Left renal pelvis (tissue), 4 donors: ENCODE data around the gene CLIC2. TPM values are rescaled to one million over a fixed set of nuclear protein-coding genes. Genes with fewer than 3 reads are reported as not detected.
"Not testable (repeated sequence)": the region's sequence is repeated elsewhere in the genome, so short reads cannot be mapped to it uniquely, and the experiment has no call there.

ENCODE experiments used
- DNase-seq, 4 donors: peaks; one replicate each; pipeline ENCODE4 v3.0.0-alpha.2; 2013; ENCODE audit warnings: low read depth in 4 of 4, low spot score in 3 of 4
- polyA plus RNA-seq, 4 donors: library from polyadenylated mRNA; unstranded; fragments of 120-200 nt; gene quantifications; one replicate each; pipeline ENCODE4 v1.2.1, GENCODE V29; 2013; ENCODE audit not compliant: insufficient read length in 4 of 4

Gene CLIC2
- polyA plus RNA-seq = 1 to 10 TPM; 3.5 to 8.4 (median 4.1) TPM

DNA sequence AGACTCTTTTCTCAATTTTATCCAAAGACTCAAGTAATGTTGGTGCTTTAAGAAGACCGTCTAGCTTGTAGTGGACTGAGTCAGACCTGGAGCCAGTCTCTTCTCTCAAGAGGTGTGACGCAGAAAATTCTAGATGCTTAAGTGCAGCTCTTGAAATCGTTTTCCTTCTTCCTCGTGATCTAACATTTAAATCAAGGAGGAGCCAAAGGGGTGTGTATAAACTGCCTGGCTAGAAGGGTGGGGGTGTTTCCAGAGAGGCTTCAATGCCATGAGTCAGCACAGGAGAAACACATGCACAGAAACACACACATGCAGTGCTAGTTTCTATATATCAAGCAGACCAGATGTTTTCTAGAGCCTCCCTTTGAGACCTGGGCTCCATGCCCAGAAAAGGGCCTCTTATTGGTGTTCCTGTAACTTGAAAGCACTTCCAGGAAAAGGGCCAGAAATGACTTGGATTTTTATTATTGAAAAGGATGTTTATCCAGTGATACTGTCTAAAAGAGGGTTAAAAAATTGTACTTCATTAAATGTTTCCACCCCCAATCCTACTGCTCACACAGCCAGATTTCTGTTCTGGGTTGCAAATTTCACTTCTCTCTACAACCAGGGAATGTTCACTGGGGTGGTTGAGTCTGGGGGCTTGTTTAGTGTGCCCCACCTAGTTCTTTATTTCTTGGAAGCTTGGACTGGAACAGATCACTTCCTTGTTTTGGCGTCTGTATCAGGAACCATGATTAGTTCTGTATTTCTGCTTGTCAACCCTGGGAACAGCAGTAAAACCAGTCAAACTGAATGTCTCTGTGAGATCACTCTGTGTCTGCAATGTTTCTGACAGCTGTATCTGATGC, at the start of gene CLIC2:
CLIC2 (minus strand) TSS at position 129 of the 851 bp plus-strand sequence. CDS start 187 bp downstream, outside the sequence.
- DNase-seq = peak in 3 of 4 donors; percentile 6 to 20 (median 9)

DNA sequence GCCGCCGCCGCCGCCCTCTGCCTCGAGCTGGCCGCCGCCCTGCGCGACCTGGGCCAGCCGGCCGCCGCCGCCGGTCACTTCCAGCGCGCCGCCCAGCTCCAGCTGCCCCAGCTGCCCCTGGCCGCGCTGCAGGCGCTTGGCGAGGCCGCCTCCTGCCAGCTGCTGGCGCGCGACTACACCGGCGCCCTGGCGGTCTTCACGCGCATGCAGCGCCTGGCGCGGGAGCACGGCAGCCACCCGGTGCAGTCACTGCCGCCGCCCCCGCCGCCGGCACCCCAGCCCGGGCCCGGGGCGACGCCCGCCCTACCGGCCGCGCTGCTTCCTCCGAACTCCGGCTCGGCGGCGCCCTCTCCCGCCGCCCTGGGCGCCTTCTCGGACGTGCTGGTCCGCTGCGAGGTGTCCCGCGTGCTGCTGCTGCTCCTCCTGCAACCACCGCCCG, 48.1 kb upstream of the CLIC2 start:
- DNase-seq = not testable (repeated sequence)

DNA sequence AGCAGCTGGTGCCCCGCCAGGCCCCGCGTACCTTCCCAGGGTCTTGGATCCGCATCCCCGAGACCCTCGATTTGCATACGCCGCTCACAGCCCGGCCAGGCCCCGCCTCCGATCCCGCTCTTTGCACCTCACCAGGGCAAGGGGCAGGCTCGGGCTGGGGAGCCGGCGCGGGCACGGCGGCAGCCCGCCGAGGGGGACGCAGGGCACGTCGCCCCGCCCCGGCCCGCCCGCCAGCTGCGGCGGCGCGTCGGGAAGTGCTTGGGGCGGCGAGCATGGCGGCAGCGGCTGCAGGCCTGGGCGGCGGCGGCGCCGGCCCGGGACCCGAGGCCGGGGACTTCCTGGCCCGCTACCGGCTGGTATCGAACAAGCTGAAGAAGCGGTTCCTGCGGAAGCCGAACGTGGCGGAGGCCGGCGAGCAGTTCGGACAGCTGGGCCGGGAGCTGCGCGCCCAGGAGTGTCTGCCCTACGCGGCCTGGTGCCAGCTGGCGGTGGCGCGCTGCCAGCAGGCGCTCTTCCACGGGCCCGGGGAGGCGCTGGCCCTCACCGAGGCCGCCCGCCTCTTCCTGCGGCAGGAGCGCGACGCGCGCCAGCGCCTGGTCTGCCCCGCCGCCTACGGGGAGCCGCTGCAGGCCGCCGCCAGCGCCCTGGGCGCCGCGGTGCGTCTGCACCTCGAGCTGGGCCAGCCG, 47.6 kb upstream of the CLIC2 start, which contains the start of gene F8A2:
F8A2 (plus strand) TSS at position 253 of the 686 bp plus-strand sequence; CDS start at position 273, 20 bp downstream.
- DNase-seq = not testable (repeated sequence)

GRCh38 chrX:155379802-155380201, 45.4 kb upstream of the CLIC2 start:
- DNase-seq = not testable (repeated sequence)

GRCh38 chrX:155373777-155374458, 39.5 kb upstream of the CLIC2 start:
- DNase-seq = not testable (repeated sequence)

DNA sequence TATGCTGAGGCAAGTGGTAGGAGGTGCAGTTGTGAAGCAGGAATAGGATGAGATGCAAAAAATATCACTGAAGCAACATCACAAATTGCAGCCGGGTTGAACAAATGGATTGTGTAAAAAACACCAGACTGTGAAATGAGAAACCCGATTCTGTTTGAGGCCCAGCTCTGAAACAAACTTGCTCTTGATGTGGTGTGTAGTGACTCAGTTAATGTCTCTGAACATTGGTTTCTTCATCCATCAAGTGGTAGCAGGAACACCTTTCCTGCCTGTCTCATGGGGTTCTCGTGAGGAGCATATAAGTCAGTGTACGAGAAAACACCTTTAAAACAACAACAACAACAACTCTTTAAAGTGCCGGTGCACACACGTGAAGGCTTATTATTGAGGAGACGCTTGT, 29.3 kb upstream of the CLIC2 start:
- not testable (repeated sequence) for DNase-seq

DNA sequence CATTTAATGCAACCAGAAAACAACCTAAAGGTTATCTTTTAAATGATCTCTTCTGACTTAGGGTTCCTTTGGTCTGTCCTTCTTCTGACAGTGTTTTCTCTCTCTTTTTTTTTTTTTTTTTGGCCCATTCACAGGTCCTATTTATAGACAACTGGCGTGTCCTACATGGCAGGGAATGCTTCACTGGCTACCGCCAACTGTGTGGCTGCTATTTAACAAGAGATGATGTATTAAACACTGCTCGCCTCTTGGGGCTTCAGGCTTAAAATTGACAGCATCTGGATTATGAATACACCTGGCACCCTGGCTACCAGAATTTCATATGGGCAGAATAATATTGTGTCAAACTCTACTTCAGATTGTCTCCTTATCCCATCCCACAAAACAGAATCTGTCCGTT, 15.0 kb upstream of the CLIC2 start:
- not testable (repeated sequence) for DNase-seq

GRCh38 chrX:155345689-155346088, 11.3 kb upstream of the CLIC2 start:
- not testable (repeated sequence) for DNase-seq

GRCh38 chrX:155335337-155335712, 911 bp upstream of the CLIC2 start:
- DNase-seq = not testable (repeated sequence)

- DNase-seq = no peak
Measured at GRCh38 chrX:155333544-155334100, 792 bp downstream of the CLIC2 start.

DNA sequence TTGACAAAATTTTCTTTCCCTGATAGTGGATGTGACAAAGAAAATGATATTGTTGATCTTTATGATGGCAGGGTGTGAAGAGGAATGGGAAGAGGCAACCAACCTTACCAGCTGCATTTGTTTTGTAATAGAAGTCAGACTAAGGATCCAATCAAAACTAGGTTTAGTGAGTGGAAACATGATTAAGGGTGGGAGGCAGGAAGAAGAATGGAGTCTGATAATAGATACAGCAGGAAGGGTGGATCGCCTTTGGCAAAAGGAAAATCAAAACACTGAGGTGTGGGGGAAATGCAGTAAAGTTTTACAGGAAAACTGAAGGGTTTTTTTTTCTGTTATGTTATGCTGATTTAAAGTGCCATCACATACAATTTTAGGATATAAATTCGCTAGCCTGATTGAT, 3.4 kb downstream of the CLIC2 start:
- no peak for DNase-seq

- DNase-seq = no peak
Measured at GRCh38 chrX:155329293-155329692, 5.1 kb downstream of the CLIC2 start.

DNA sequence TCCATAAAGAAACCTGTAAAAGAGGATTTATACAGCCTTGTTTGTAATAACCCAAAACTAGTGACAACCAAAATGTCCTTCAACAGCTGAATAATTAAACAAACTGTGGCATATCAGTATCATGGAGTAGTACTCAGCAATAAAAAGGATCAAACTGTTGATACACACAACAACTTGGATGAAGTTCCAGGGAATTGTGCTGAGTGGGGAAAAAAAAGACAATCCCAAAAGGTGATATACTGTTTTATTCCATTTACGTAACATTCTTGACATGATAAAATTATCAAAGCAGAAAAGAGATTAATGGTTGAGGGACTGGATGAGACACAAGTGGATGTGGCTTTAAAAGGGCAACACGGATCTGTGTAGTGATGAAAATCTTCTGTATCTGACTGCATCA, 7.8 kb downstream of the CLIC2 start:
- DNase-seq = no peak

GRCh38 chrX:155314260-155314659, 20.2 kb downstream of the CLIC2 start:
- no peak for DNase-seq

- no peak for DNase-seq
Measured at GRCh38 chrX:155313766-155314165, 20.6 kb downstream of the CLIC2 start.

DNA sequence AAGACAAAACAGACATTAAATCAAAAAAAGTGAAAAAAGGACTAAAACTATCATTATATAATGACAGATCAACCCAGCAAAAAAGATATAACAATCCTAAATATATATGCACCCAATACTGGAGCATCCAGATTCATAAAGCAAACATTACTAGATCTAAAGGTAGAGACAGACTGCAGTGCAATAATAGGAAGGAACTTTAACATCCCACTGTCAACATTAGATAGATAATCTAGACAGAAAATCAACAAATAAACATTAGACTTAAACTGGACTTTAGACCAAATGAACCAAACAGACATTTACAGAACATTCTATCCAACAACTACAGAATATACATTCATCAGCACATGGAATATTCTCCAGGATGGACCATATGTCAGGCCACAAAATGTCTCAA, 40.6 kb downstream of the CLIC2 start:
- DNase-seq = no peak

- no peak for DNase-seq
Measured at GRCh38 chrX:155279873-155280272, 54.5 kb downstream of the CLIC2 start.

DNA sequence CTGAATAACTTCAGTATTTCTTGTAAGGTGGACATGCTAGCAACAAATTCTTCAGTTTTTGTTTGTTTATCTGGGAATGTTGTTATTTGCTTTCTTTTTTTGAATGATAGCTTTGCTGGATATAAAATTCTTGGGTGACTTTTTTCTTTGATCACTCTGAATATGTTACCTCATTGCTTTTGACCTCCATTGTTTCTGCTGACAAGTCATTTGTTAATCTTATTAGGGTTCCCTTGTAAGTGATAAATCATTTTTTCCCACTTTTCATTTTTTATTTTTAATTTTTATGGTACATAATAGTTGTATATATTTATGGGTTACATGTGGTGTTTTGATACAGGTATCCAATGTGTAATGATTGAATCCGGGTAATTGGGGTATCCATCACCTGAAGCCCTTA, 63.4 kb downstream of the CLIC2 start:
- no peak for DNase-seq

GRCh38 chrX:155267995-155268394, 66.4 kb downstream of the CLIC2 start:
- not testable (repeated sequence) for DNase-seq

DNA sequence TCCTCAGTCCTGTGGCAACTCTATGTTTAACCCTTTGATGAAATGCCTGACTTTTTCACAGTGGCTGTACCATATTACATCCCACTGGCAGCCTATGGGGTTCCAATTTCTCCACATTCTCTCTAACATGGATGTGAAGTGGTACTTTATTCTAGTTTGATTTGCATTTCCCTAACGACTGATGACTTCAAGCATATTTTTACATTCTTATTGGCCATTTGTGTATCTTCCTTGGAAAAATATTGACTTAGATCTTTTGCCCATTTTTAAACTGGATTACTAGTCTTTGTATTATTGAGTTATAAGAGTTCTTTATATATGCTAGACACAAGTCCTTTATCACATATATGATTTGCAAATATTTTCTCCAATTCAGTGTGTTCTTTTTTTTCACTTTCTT, 68.0 kb downstream of the CLIC2 start:
- no peak for DNase-seq
